ENCODE results near the gene ARPP21.

ARPP21 gene

GRCh38 chr3:35645189-35645588, 5.9 kb downstream of the ARPP21 start:
- no peaks in the 10 kb centered on the region for H3F3A ChIP-seq (ENCODE audit: low read depth)
- H3K9ac ChIP-seq (ENCODE audit: low read depth, low read length, poor library complexity, severe bottlenecking) = peak overlapping the region; percentile 56
- no peaks in the 10 kb centered on the region for H4K20me1 ChIP-seq (ENCODE audit: insufficient read depth, low read length, poor library complexity, severe bottlenecking)
- peaks cover 34% of the 10 kb centered on the region; the same call in 1 of the 2 replicates for H3K79me2 ChIP-seq (ENCODE audit: insufficient read depth, low read length)
- no peaks in the 10 kb centered on the region for H3K9me3 ChIP-seq (ENCODE audit: insufficient read depth, low read depth, low read length)
- peaks cover 46% of the 10 kb centered on the region for H3K4me1 ChIP-seq (ENCODE audit: insufficient read depth, low read length, poor library complexity, severe bottlenecking)
- no peaks in the 10 kb centered on the region for H3K9me2 ChIP-seq (replicated peaks; ENCODE audit: low read depth, low read length)
- no peaks in the 10 kb centered on the region for H3K36me3 ChIP-seq (ENCODE audit: insufficient read depth, low read length)
- no peak for TF ChIP-seq CTCF (conservative IDR thresholded peaks at IDR 0.05; ENCODE audit: low read length)
- TF ChIP-seq EZH2phosphoT487 (IDR thresholded peaks at IDR 0.05; ENCODE audit: borderline replicate concordance) = no peak
- H2AFZ ChIP-seq (ENCODE audit: low read length) = no peak overlapping the region
- peak overlapping the region; percentile 35 for H3K4me2 ChIP-seq (ENCODE audit: low read depth, low read length, poor library complexity, severe bottlenecking)
- H3K4me3 ChIP-seq (ENCODE audit: low read length, poor library complexity, severe bottlenecking) = peak overlapping the region; percentile 43
- H3K27me3 ChIP-seq (ENCODE audit: insufficient read depth, low read length, poor library complexity, severe bottlenecking) = no peaks in the 10 kb centered on the region

GRCh38 chr3:35646081-35646480, 6.8 kb downstream of the ARPP21 start:
- Histone ChIP-seq H3K4me2 (ENCODE audit: low read depth, low read length, poor library complexity, severe bottlenecking) (peak overlapping the region; percentile 35), H3K9me2 (replicated peaks; ENCODE audit: low read depth, low read length) (no peaks in the 10 kb centered on the region)

DNA sequence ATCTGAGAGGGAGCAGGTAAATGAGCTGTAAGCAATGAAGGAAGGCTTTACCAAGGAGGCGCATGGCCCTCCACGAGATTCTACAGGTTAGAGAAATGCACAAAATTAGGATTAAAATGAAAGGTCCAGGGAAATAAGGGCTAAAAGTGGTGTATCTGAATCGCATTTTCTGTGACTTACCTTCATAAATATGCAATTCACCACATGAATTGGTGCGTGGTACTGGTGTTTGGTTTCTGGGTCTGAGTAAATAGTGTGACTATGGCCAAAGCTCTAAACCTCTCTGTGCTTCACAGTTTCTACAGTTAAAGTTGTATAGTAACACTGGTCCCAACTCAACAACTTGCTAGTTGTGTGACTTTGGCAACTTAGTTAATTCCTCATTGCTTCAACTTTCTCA, 8.1 kb downstream of the ARPP21 start:
- Histone ChIP-seq H3K79me2 (ENCODE audit: insufficient read depth, low read length) (peaks cover 20% of the 10 kb centered on the region; the same call in 1 of the 2 replicates), H3K9me3 (ENCODE audit: insufficient read depth, low read depth, low read length) (no peaks in the 10 kb centered on the region), H3K9me2 (replicated peaks; ENCODE audit: low read depth, low read length) (no peaks in the 10 kb centered on the region), H3K9ac (ENCODE audit: low read depth, low read length, poor library complexity, severe bottlenecking) (peak overlapping the region; percentile 56), H3F3A (ENCODE audit: low read depth) (no peaks in the 10 kb centered on the region), H3K4me3 (ENCODE audit: low read length, poor library complexity, severe bottlenecking) (peak overlapping the region; percentile 43), H3K4me1 (ENCODE audit: insufficient read depth, low read length, poor library complexity, severe bottlenecking) (peaks cover 62% of the 10 kb centered on the region), H3K4me2 (ENCODE audit: low read depth, low read length, poor library complexity, severe bottlenecking) (peak overlapping the region; percentile 35), H2AFZ (ENCODE audit: low read length) (no peak overlapping the region; the same call in 1 of the 2 replicates), H4K20me1 (ENCODE audit: insufficient read depth, low read length, poor library complexity, severe bottlenecking) (no peaks in the 10 kb centered on the region), H3K27me3 (ENCODE audit: insufficient read depth, low read length, poor library complexity, severe bottlenecking) (no peaks in the 10 kb centered on the region), H3K36me3 (ENCODE audit: insufficient read depth, low read length) (no peaks in the 10 kb centered on the region)
- TF ChIP-seq CTCF (conservative IDR thresholded peaks at IDR 0.05; ENCODE audit: low read length) = no peak
- no peak for TF ChIP-seq EZH2phosphoT487 (IDR thresholded peaks at IDR 0.05; ENCODE audit: borderline replicate concordance)

More at GRCh38 chr3:35646081-35646480, 6.8 kb downstream of the ARPP21 start:
- peak overlapping the region; percentile 56 for H3K9ac ChIP-seq (ENCODE audit: low read depth, low read length, poor library complexity, severe bottlenecking)
- peaks cover 48% of the 10 kb centered on the region for H3K4me1 ChIP-seq (ENCODE audit: insufficient read depth, low read length, poor library complexity, severe bottlenecking)
- TF ChIP-seq EZH2phosphoT487 (IDR thresholded peaks at IDR 0.05; ENCODE audit: borderline replicate concordance) (no peak), CTCF (conservative IDR thresholded peaks at IDR 0.05; ENCODE audit: low read length) (no peak)
- no peaks in the 10 kb centered on the region for H3K36me3 ChIP-seq (ENCODE audit: insufficient read depth, low read length)
- peak overlapping the region; percentile 43 for H3K4me3 ChIP-seq (ENCODE audit: low read length, poor library complexity, severe bottlenecking)
- H3K27me3 ChIP-seq (ENCODE audit: insufficient read depth, low read length, poor library complexity, severe bottlenecking) = no peaks in the 10 kb centered on the region
- H4K20me1 ChIP-seq (ENCODE audit: insufficient read depth, low read length, poor library complexity, severe bottlenecking) = no peaks in the 10 kb centered on the region
- no peak overlapping the region for H2AFZ ChIP-seq (ENCODE audit: low read length)
- H3F3A ChIP-seq (ENCODE audit: low read depth) = no peaks in the 10 kb centered on the region
- no peaks in the 10 kb centered on the region for H3K9me3 ChIP-seq (ENCODE audit: insufficient read depth, low read depth, low read length)
- peaks cover 31% of the 10 kb centered on the region; the same call in 1 of the 2 replicates for H3K79me2 ChIP-seq (ENCODE audit: insufficient read depth, low read length)

Measured in Loucy (cell line).